A549 (cell line): ENCODE data around the gene MRAP2.

Experiments used
- CTCF ChIP-seq: fragments of >200 bp; sonication (Bioruptor Twin); formaldehyde crosslinking; IDR thresholded peaks from 3 replicates; pipeline ENCODE4 v1.5.1; 2016
- FOSB ChIP-seq: fragments of 250-450 bp; sonication (Bioruptor Pico); IDR thresholded peaks from 2 replicates; pipeline ENCODE4 v1.5.0; 2020; ENCODE audit warnings: mild to moderate bottlenecking, moderate library complexity
- KDM5A ChIP-seq: fragments of 200-600 bp; sonication (generic); IDR thresholded peaks from 2 replicates; pipeline ENCODE4 v1.6.1; 2016; ENCODE audit warnings: antibody characterized with exemption, mild to moderate bottlenecking
- POLR2AphosphoS2 ChIP-seq: conservative IDR thresholded peaks from 2 replicates; pipeline ENCODE4 v1.6.1; 2012; ENCODE audit warnings: low read length, improper control_type of control experiment, inconsistent platforms
- RFX5 ChIP-seq: fragments of 450-650 bp; IDR thresholded peaks from 2 replicates; pipeline ENCODE4 v1.7.1; 2014; ENCODE audit warnings: antibody characterized with exemption, mild to moderate bottlenecking, moderate library complexity
- SREBF2 ChIP-seq: fragments of 450-650 bp; IDR thresholded peaks from 2 replicates; pipeline ENCODE4 v1.6.1; 2014; ENCODE audit warnings: mild to moderate bottlenecking, moderate library complexity
- ZNF302 ChIP-seq: fragments of 250-450 bp; sonication (Bioruptor Pico); IDR thresholded peaks from 2 replicates; pipeline ENCODE4 v1.9.0; 2021; ENCODE audit warnings: inconsistent platforms, mild to moderate bottlenecking, moderate library complexity

GRCh38 chr6:84042603-84043002 lies 9.0 kb downstream of the MRAP2 start:
- TF ChIP-seq RFX5 (no peak), SREBF2 (no peak), FOSB (no peak), KDM5A (no peak), CTCF (no peak), POLR2AphosphoS2 (no peak), ZNF302 (no peak)
